Upper lobe of left lung (tissue), 6 donors: ENCODE measurements around the gene VAV3. TPM values are rescaled to one million over a fixed set of nuclear protein-coding genes. Genes with fewer than 3 reads are reported as not detected.
A peak's percentile ranks its signal among the peaks of the same experiment; 100 is the strongest.

Experiments
- ATAC-seq, 2 donors: fragments of 200-7000 bp; cut with Tn5 transposase; one replicate each; pipeline ENCODE4 v1.9.1; 2022; ENCODE audit warnings: mild to moderate bottlenecking in 2 of 2, moderate library complexity in 2 of 2; ENCODE audit not compliant: low FRiP score in 2 of 2
- DNase-seq, 2 donors: peaks; one replicate each; pipeline ENCODE4 v3.0.0-alpha.2; 2019 to 2020
- H3K27ac ChIP-seq, 4 donors: fragments of 200-600 bp; sonication (generic); one replicate each; pipeline ENCODE4 v1.5.1; 2016 to 2019
- H3K27me3 ChIP-seq, 4 donors: fragments of 200-600 bp; sonication (generic); one replicate each; pipeline ENCODE4 v1.5.1; 2017 to 2019
- H3K36me3 ChIP-seq, 4 donors: fragments of 200-600 bp; sonication (generic); one replicate each; pipeline ENCODE4 v1.5.1; 2016 to 2019
- H3K4me1 ChIP-seq, 4 donors: fragments of 200-600 bp; sonication (generic); one replicate each; pipeline ENCODE4 v1.5.1; 2018 to 2019
- H3K4me3 ChIP-seq, 4 donors: fragments of 200-600 bp; sonication (generic); one replicate each; pipeline ENCODE4 v1.5.1; 2017 to 2019; ENCODE audit warnings: mild to moderate bottlenecking in 2 of 4, moderate library complexity in 1 of 4
- H3K9me3 ChIP-seq, 4 donors: fragments of 200-600 bp; sonication (generic); one replicate each; pipeline ENCODE4 v1.5.1; 2018 to 2019
- EP300 ChIP-seq, 4 donors: sonication (generic); formaldehyde crosslinking; IDR thresholded peaks; one replicate each; pipeline ENCODE4 v1.5.1; 2017; ENCODE audit warnings: antibody characterized with exemption in 4 of 4, control low read depth in 2 of 4
- POLR2A ChIP-seq, 4 donors: fragments of 450-650 bp; IDR thresholded peaks; one replicate each; pipeline ENCODE4 v1.5.1; 2016 to 2017; ENCODE audit warnings: antibody characterized with exemption in 4 of 4, mild to moderate bottlenecking in 2 of 4
- POLR2AphosphoS5 ChIP-seq, 2 donors: sonication (generic); formaldehyde crosslinking; IDR thresholded peaks; one replicate each; pipeline ENCODE4 v1.5.1; 2017; ENCODE audit warnings: antibody characterized with exemption in 2 of 2
- WGBS, 2 donors: methylation state at CpG; one replicate each; pipeline ENCODE4 v1.1.5; 2017 to 2018; 5-methylcytosine and 5-hydroxymethylcytosine counted together
- total RNA-seq, 6 donors: library from RNA; depleted of rRNA in 4 of 6; stranded (reverse); fragments of >200 nt in 4 of 6; gene quantifications; one replicate each; pipeline versions ENCODE4 v1.1.0 to v1.2.1, GENCODE V29; 2016 to 2021
- TF ChIP-seq, protein P1 (sequence below), 6 experiments: fragments of 450-650 bp in 4 of 6; fragments of 200-600 bp in 2 of 6; sonication (generic) in 2 of 6; IDR thresholded peaks; one replicate each; pipeline ENCODE4 v1.5.1; 2016 to 2019; ENCODE audit warnings: antibody characterized with exemption in 6 of 6
- donor health status: DM: no; HTN: no; CAD: no; lungs with moderate emphysema.
- donor health status: DM: no; HTN: yes; CAD: no; lungs with severe emphysema.

Gene VAV3
- total RNA-seq, 6 donors from 2014 or later, result 5.9 to 13.6 (median 7.8) TPM

DNA sequence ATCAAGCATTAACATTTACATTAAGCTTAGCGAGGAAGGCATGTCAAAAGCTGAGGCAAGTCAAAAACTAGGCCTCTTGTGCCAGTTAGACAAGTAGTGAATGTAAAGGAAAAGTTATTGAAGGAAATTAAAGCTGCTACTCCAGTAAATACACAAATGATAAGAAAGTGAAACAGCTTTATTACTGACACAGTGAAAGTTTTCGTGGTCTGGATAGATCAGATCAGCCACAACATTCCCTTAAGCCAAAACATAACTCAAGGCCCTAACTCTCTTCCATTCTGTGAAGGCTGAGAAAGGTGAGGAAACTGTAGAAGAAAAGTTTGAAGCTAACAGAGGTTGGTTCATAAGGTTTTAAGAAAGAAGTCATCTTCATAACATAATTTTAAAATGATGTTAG, 131.9 kb downstream of the VAV3 start:
- H3K36me3 ChIP-seq, result no peaks in the 10 kb centered on the region
- H3K4me1 ChIP-seq, result peaks cover 0 to 20% (median 7%) of the 10 kb centered on the region in 4 donors
- TF ChIP-seq POLR2A (IDR thresholded peaks at IDR 0.05), result no peak
- no peak for TF ChIP-seq EP300 (IDR thresholded peaks at IDR 0.05)
- TF ChIP-seq, protein P1, sequence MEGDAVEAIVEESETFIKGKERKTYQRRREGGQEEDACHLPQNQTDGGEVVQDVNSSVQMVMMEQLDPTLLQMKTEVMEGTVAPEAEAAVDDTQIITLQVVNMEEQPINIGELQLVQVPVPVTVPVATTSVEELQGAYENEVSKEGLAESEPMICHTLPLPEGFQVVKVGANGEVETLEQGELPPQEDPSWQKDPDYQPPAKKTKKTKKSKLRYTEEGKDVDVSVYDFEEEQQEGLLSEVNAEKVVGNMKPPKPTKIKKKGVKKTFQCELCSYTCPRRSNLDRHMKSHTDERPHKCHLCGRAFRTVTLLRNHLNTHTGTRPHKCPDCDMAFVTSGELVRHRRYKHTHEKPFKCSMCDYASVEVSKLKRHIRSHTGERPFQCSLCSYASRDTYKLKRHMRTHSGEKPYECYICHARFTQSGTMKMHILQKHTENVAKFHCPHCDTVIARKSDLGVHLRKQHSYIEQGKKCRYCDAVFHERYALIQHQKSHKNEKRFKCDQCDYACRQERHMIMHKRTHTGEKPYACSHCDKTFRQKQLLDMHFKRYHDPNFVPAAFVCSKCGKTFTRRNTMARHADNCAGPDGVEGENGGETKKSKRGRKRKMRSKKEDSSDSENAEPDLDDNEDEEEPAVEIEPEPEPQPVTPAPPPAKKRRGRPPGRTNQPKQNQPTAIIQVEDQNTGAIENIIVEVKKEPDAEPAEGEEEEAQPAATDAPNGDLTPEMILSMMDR (IDR thresholded peaks at IDR 0.05), result no peak
- no peak for TF ChIP-seq POLR2AphosphoS5 (IDR thresholded peaks at IDR 0.05)
- 50 to 55% methylated on average over 2 of the region's 2 CpGs for WGBS, 2 donors
- H3K27me3 ChIP-seq, result no peaks in the 10 kb centered on the region
- H3K27ac ChIP-seq, result no peak overlapping the region
- DNase-seq (no peak), ATAC-seq (no peak)
- H3K4me3 ChIP-seq, result no peak overlapping the region
- H3K9me3 ChIP-seq, result no peaks in the 10 kb centered on the region

DNA sequence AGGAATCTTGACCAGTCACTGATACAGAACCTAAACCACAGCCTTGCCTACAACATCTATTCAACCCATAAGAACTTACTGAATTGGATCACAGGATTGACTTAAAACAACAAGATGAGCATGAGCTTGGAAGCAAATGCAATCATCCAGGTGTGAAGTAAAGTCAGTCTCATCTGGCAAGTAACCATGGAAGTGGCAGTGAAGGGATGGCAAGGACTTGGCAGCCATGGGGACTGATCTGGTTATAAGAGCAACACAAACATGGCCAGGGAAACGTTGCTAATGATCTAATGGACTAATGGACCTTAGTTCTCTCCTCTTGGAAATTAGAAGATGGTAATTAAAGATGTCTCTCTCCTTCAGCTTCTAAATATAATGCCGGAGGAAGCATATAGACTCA, 133.1 kb downstream of the VAV3 start:
- H3K4me3 ChIP-seq, result no peak overlapping the region
- TF ChIP-seq POLR2A (IDR thresholded peaks at IDR 0.05) (no peak), POLR2AphosphoS5 (IDR thresholded peaks at IDR 0.05) (no peak), EP300 (IDR thresholded peaks at IDR 0.05) (no peak)
- TF ChIP-seq, protein P1 (IDR thresholded peaks at IDR 0.05), result no peak
- ATAC-seq, result no peak
- no peaks in the 10 kb centered on the region for H3K36me3 ChIP-seq
- WGBS, 2 donors, result 70 to 72% methylated on average over 2 of the region's 2 CpGs
- no peaks in the 10 kb centered on the region for H3K27me3 ChIP-seq
- H3K4me1 ChIP-seq, result peaks cover 0 to 20% (median 7%) of the 10 kb centered on the region in 4 donors
- H3K27ac ChIP-seq, result no peak overlapping the region
- no peak for DNase-seq
- H3K9me3 ChIP-seq, result no peaks in the 10 kb centered on the region

DNA sequence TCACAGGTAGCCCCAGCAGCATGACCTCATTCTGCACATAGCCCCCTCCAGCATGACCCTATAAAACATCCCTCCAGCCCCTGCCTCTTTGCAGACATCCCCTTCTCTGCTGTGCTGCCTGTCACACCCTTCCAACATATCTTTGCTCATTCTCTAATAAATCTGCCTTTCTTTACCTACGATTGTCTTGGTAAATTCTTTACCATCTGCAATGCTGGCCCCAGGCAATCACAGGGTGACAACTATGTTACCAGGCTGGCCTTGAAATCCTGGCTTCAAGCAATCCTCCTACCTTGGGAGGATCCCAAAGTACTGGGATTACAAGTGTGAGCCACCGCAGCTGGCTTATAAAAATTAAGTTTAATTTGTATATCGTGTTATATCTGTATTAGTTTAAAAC, 134.5 kb downstream of the VAV3 start:
- Histone ChIP-seq H3K27me3 (no peaks in the 10 kb centered on the region), H3K27ac (no peak overlapping the region), H3K36me3 (no peaks in the 10 kb centered on the region), H3K4me3 (no peak overlapping the region), H3K9me3 (no peaks in the 10 kb centered on the region), H3K4me1 (peaks cover 0 to 20% (median 7%) of the 10 kb centered on the region in 4 donors)
- 90 to 92% methylated on average over 3 of the region's 3 CpGs for WGBS, 2 donors
- ATAC-seq, result no peak
- TF ChIP-seq, protein P1 (IDR thresholded peaks at IDR 0.05), result no peak
- TF ChIP-seq EP300 (IDR thresholded peaks at IDR 0.05) (no peak), POLR2A (IDR thresholded peaks at IDR 0.05) (no peak), POLR2AphosphoS5 (IDR thresholded peaks at IDR 0.05) (no peak)
- no peak for DNase-seq

DNA sequence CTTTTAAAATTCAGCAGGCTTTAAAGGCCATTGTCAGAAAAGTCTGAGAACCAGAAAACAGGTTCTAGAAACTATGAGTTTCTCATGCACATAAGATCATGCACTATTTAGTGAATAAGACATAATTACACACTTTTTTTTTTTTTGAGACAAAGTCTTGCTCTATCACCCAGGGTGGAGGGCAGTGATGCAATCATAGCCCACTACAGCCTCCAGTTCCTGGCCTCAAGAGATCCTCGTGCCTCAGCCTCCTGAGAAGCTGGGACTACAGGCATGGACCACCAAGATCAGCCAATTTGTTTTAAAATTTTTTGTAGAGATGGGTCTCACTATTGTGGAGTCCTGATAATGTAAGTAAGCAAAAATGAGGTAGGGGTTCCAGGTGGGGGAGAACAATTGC, 134.9 kb downstream of the VAV3 start:
- H3K27ac ChIP-seq, result peak overlapping the region in 2 of 4 donors; percentile 40 to 54
- ATAC-seq, result no peak
- no peaks in the 10 kb centered on the region for H3K36me3 ChIP-seq
- H3K9me3 ChIP-seq, result no peaks in the 10 kb centered on the region
- H3K27me3 ChIP-seq, result no peaks in the 10 kb centered on the region
- no peak overlapping the region for H3K4me3 ChIP-seq
- 85 to 95% methylated on average over 1 of the region's 1 CpG for WGBS, 2 donors
- TF ChIP-seq POLR2AphosphoS5 (IDR thresholded peaks at IDR 0.05) (no peak), EP300 (IDR thresholded peaks at IDR 0.05) (no peak), POLR2A (IDR thresholded peaks at IDR 0.05) (no peak)
- TF ChIP-seq, protein P1 (IDR thresholded peaks at IDR 0.05), result no peak
- DNase-seq, result no peak
- peaks cover 0 to 20% (median 7%) of the 10 kb centered on the region in 4 donors for H3K4me1 ChIP-seq

DNA sequence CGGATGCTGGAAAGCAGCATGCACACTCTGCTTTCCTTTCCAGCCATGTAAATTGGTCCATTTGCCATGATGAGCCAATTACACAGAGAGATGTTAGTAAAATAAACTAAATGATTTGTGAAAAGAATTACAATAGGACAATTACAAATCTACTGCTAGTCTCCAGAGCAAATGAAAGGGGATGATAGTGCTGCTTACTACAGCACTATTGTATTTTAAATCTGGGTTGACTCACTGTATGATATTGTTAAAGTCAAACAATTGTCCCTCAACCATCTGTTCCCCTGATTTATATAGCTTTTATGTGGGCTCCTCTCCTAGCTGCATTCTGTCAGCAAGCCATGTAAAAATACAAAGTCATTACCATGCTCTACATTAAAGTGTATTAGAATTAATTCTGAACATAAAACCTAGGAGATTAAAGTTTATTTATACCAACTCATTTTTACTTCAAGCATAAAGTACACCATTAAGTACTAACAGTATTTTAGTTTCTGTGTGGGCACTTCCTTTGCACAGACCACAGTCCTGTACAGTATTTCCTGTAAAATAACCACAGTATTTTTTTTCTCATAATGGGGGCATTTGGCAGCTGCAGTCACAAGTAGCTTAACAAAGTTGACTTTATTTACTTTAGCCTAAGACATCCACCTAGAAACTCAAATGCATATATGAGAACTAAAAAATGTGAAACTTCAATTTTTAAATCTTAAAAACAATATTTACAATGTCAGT, 135.8 kb downstream of the VAV3 start:
- Histone ChIP-seq H3K4me1 (peaks cover 0 to 17% (median 5%) of the 10 kb centered on the region in 4 donors), H3K27ac (peak overlapping the region in 2 of 4 donors; percentile 40 to 54), H3K36me3 (no peaks in the 10 kb centered on the region), H3K27me3 (no peaks in the 10 kb centered on the region), H3K4me3 (no peak overlapping the region), H3K9me3 (no peaks in the 10 kb centered on the region)
- 69 to 79% methylated on average over 1 of the region's 1 CpG for WGBS, 2 donors
- no peak for ATAC-seq
- no peak for TF ChIP-seq POLR2A (IDR thresholded peaks at IDR 0.05)
- TF ChIP-seq EP300 (IDR thresholded peaks at IDR 0.05), result no peak
- TF ChIP-seq, protein P1 (IDR thresholded peaks at IDR 0.05), result no peak
- TF ChIP-seq POLR2AphosphoS5 (IDR thresholded peaks at IDR 0.05), result no peak
- no peak for DNase-seq
